ENCODE results near the gene MPPED1.

DNA sequence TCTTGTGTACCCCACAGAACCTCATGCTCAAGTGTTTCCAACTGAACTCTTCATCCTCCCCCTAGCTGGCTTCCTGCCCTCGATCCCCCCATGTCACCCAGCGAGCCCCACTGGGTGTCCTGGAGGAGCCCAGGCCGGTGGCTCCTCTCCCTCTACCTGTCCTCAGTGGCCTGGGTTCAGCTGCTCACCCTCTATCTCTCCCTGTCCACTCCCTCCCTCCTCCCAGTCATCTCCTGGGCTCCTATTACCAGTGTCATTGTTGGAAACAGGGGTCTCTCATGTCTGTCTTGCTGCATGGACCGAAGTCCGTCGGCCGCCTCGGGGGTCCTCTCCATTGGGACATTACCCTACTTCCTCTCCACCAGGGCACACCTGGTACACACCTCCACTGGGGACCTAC lies 12.9 kb upstream of the MPPED1 start:
- TF ChIP-seq, protein P1, sequence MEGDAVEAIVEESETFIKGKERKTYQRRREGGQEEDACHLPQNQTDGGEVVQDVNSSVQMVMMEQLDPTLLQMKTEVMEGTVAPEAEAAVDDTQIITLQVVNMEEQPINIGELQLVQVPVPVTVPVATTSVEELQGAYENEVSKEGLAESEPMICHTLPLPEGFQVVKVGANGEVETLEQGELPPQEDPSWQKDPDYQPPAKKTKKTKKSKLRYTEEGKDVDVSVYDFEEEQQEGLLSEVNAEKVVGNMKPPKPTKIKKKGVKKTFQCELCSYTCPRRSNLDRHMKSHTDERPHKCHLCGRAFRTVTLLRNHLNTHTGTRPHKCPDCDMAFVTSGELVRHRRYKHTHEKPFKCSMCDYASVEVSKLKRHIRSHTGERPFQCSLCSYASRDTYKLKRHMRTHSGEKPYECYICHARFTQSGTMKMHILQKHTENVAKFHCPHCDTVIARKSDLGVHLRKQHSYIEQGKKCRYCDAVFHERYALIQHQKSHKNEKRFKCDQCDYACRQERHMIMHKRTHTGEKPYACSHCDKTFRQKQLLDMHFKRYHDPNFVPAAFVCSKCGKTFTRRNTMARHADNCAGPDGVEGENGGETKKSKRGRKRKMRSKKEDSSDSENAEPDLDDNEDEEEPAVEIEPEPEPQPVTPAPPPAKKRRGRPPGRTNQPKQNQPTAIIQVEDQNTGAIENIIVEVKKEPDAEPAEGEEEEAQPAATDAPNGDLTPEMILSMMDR (IDR thresholded peaks at IDR 0.05): no peak
- no peak for TF ChIP-seq EP300 (IDR thresholded peaks at IDR 0.05)

Measured in suprapubic skin (tissue), 3 donors.